GM19238 (cell line): ENCODE data around the gene KIRREL3.

Experiments used
- DNase-seq: peaks from one replicate; pipeline ENCODE4 v3.0.0; 2011; ENCODE audit warnings: low spot score; ENCODE audit not compliant: insufficient read length

Gene KIRREL3

GRCh38 chr11:126476977-126477376, 523.6 kb downstream of the KIRREL3 start:
- DNase-seq: no peak

- DNase-seq: no peak
These were observed 524.2 kb downstream of the KIRREL3 start for GRCh38 chr11:126476266-126476924.

GRCh38 chr11:126475014-126475991, 525.3 kb downstream of the KIRREL3 start:
- no peak for DNase-seq

GRCh38 chr11:126474220-126474619, 526.4 kb downstream of the KIRREL3 start:
- no peak for DNase-seq

GRCh38 chr11:126473269-126473668, 527.3 kb downstream of the KIRREL3 start:
- DNase-seq: no peak

- DNase-seq: no peak
These were observed 531.3 kb downstream of the KIRREL3 start for GRCh38 chr11:126469311-126469710.

- DNase-seq: no peak
These were observed 532.5 kb downstream of the KIRREL3 start for GRCh38 chr11:126468102-126468521.

- no peak for DNase-seq
These were observed 533.1 kb downstream of the KIRREL3 start for GRCh38 chr11:126467471-126467870.

GRCh38 chr11:126467046-126467370, 533.6 kb downstream of the KIRREL3 start:
- DNase-seq: no peak

- DNase-seq: no peak
These were observed 534.1 kb downstream of the KIRREL3 start for GRCh38 chr11:126466236-126467045.

GRCh38 chr11:126465573-126466188, 534.9 kb downstream of the KIRREL3 start:
- peak; percentile 37 for DNase-seq

- no peak for DNase-seq
These were observed 535.8 kb downstream of the KIRREL3 start for GRCh38 chr11:126464796-126465195.

- no peak for DNase-seq
These were observed 538.1 kb downstream of the KIRREL3 start for GRCh38 chr11:126462422-126462821.

- no peak for DNase-seq
These were observed 538.6 kb downstream of the KIRREL3 start for GRCh38 chr11:126461996-126462395.

GRCh38 chr11:126461096-126461440, 539.5 kb downstream of the KIRREL3 start:
- no peak for DNase-seq

GRCh38 chr11:126460417-126461095, 540.0 kb downstream of the KIRREL3 start:
- no peak for DNase-seq

- DNase-seq: no peak
These were observed 540.8 kb downstream of the KIRREL3 start for GRCh38 chr11:126459691-126460281.

- no peak for DNase-seq
These were observed 542.8 kb downstream of the KIRREL3 start for GRCh38 chr11:126457817-126458216.

- no peak for DNase-seq
These were observed 543.6 kb downstream of the KIRREL3 start for GRCh38 chr11:126456783-126457542.

- no peak for DNase-seq
These were observed 544.5 kb downstream of the KIRREL3 start for GRCh38 chr11:126456089-126456488.
